ENCODE data around the gene TP53AIP1. TPM values are rescaled to one million over a fixed set of nuclear protein-coding genes. Genes with fewer than 3 reads are reported as not detected.

The TP53AIP1 gene
- total and polyA plus RNA-seq, 9 of the 15 experiments (the other 6 are each of a cell fraction or from before 2014, with no cell fraction given) = not detected

Other genes starting within 250 kb of the TP53AIP1 start
- not detected in 2 replicates for gene FLI1, start 248.8 kb downstream of the TP53AIP1 start, total RNA-seq (2014; rRNA removed)
- not detected in 2 replicates for gene FLI1, start 248.8 kb downstream of the TP53AIP1 start, total RNA-seq (2014; rRNA removed; fragmentation: Illumina TruSeq; extraction: Trizol)
- not detected in 2 replicates for gene FLI1, start 248.8 kb downstream of the TP53AIP1 start, total RNA-seq (2015; rRNA removed; fragmentation: Illumina TruSeq; extraction: Trizol)
- gene FLI1, start 248.8 kb downstream of the TP53AIP1 start, total RNA-seq (2021) = 0.18 and 0.25 TPM in 2 replicates
- not detected in 2 replicates for gene FLI1, start 248.8 kb downstream of the TP53AIP1 start, polyA plus RNA-seq (2011; rRNA removed)
- not detected in 2 replicates for gene FLI1, start 248.8 kb downstream of the TP53AIP1 start, polyA plus RNA-seq (2014; fragmentation: Illumina TruSeq; extraction: Trizol)
- gene FLI1, start 248.8 kb downstream of the TP53AIP1 start, polyA plus RNA-seq (2014; fragmentation: Nextera tagmentation; extraction: Ambion mirVana) = not detected
- gene FLI1, start 248.8 kb downstream of the TP53AIP1 start, polyA plus RNA-seq (2014; rRNA removed) = not detected in 2 replicates
- not detected in 2 replicates for gene KCNJ1, start 75.6 kb downstream of the TP53AIP1 start, total RNA-seq (2014; rRNA removed)
- gene KCNJ1, start 75.6 kb downstream of the TP53AIP1 start, total RNA-seq (2014; rRNA removed; fragmentation: Illumina TruSeq; extraction: Trizol) = not detected in 2 replicates
- not detected in 2 replicates for gene KCNJ1, start 75.6 kb downstream of the TP53AIP1 start, total RNA-seq (2015; rRNA removed; fragmentation: Illumina TruSeq; extraction: Trizol)
- not detected in 2 replicates for gene KCNJ1, start 75.6 kb downstream of the TP53AIP1 start, total RNA-seq (2021)
- not detected in 2 replicates for gene KCNJ1, start 75.6 kb downstream of the TP53AIP1 start, polyA plus RNA-seq (2011; rRNA removed)
- gene KCNJ1, start 75.6 kb downstream of the TP53AIP1 start, polyA plus RNA-seq (2014; fragmentation: Illumina TruSeq; extraction: Trizol) = not detected in 2 replicates
- not detected for gene KCNJ1, start 75.6 kb downstream of the TP53AIP1 start, polyA plus RNA-seq (2014; fragmentation: Nextera tagmentation; extraction: Ambion mirVana)
- gene KCNJ1, start 75.6 kb downstream of the TP53AIP1 start, polyA plus RNA-seq (2014; rRNA removed) = not detected in 2 replicates
- gene KCNJ5, start 51.5 kb downstream of the TP53AIP1 start, total RNA-seq (2014; rRNA removed) = not detected in 2 replicates
- not detected in 2 replicates for gene KCNJ5, start 51.5 kb downstream of the TP53AIP1 start, total RNA-seq (2014; rRNA removed; fragmentation: Illumina TruSeq; extraction: Trizol)
- gene KCNJ5, start 51.5 kb downstream of the TP53AIP1 start, total RNA-seq (2015; rRNA removed; fragmentation: Illumina TruSeq; extraction: Trizol) = not detected in 2 replicates
- gene KCNJ5, start 51.5 kb downstream of the TP53AIP1 start, total RNA-seq (2021) = 0.04 and 0.07 TPM in 2 replicates
- not detected in 2 replicates for gene KCNJ5, start 51.5 kb downstream of the TP53AIP1 start, polyA plus RNA-seq (2011; rRNA removed)
- not detected in 2 replicates for gene KCNJ5, start 51.5 kb downstream of the TP53AIP1 start, polyA plus RNA-seq (2014; fragmentation: Illumina TruSeq; extraction: Trizol)
- gene KCNJ5, start 51.5 kb downstream of the TP53AIP1 start, polyA plus RNA-seq (2014; fragmentation: Nextera tagmentation; extraction: Ambion mirVana) = not detected
- gene KCNJ5, start 51.5 kb downstream of the TP53AIP1 start, polyA plus RNA-seq (2014; rRNA removed) = not detected in 2 replicates
- gene ARHGAP32, start 249.5 kb upstream of the TP53AIP1 start, total RNA-seq (2014; rRNA removed) = not detected in 2 replicates
- not detected in 2 replicates for gene ARHGAP32, start 249.5 kb upstream of the TP53AIP1 start, total RNA-seq (2014; rRNA removed; fragmentation: Illumina TruSeq; extraction: Trizol)
- not detected in 2 replicates for gene ARHGAP32, start 249.5 kb upstream of the TP53AIP1 start, total RNA-seq (2015; rRNA removed; fragmentation: Illumina TruSeq; extraction: Trizol)
- 0.18 TPM in 2 replicates for gene ARHGAP32, start 249.5 kb upstream of the TP53AIP1 start, total RNA-seq (2021)
- gene ARHGAP32, start 249.5 kb upstream of the TP53AIP1 start, polyA plus RNA-seq (2011; rRNA removed) = not detected in 2 replicates
- gene ARHGAP32, start 249.5 kb upstream of the TP53AIP1 start, polyA plus RNA-seq (2014; fragmentation: Illumina TruSeq; extraction: Trizol) = not detected in 2 replicates
- gene ARHGAP32, start 249.5 kb upstream of the TP53AIP1 start, polyA plus RNA-seq (2014; fragmentation: Nextera tagmentation; extraction: Ambion mirVana) = not detected
- not detected in 2 replicates for gene ARHGAP32, start 249.5 kb upstream of the TP53AIP1 start, polyA plus RNA-seq (2014; rRNA removed)

All from K562 (cell line).